B cell (primary cell): ENCODE results near the gene AGO3. TPM values are rescaled to one million over a fixed set of nuclear protein-coding genes. Genes with fewer than 3 reads are reported as not detected.

Source experiments
- ATAC-seq: fragments of 200-7000 bp; cut with Tn5 transposase; one replicate; pipeline ENCODE4 v1.10.0; 2021; ENCODE audit warnings: low read depth, mild to moderate bottlenecking, moderate number of reproducible peaks, moderate library complexity
- CTCF ChIA-PET: fragments of 350-600 bp; sonication (Branson Sonifier 250); formaldehyde crosslinking; loops from one replicate; lab custom pipeline; 2021; ENCODE audit warnings: antibody characterized with exemption, inconsistent platforms; lab: Charles Lee
- POLR2A ChIA-PET: fragments of 350-600 bp; sonication (Branson Sonifier 250); formaldehyde crosslinking; loops from one replicate; lab custom pipeline; 2021; ENCODE audit warnings: antibody characterized with exemption; lab: Charles Lee
- DNase-seq: peaks from one replicate; pipeline ENCODE4 v3.0.0; 2013
- H2AFZ ChIP-seq: 2 replicates; pipeline ENCODE4 v1.6.1; 2012; ENCODE audit warnings: mild to moderate bottlenecking, low read depth, low read length; ENCODE audit not compliant: insufficient read depth, poor library complexity, severe bottlenecking
- H3K27ac ChIP-seq, 2 donors: 1 replicate in 1 of 2; 2 replicates in 1 of 2; pipeline ENCODE4 v1.5.1; 2012 to 2013; ENCODE audit warnings: low read length in 2 of 2, mild to moderate bottlenecking in 2 of 2, moderate library complexity in 1 of 2
- H3K27me3 ChIP-seq, 4 experiments: fragments of 200-600 bp in 1 of 4; sonication (generic) in 1 of 4; replicated peaks in 1 of 4; 1 replicate in 2 of 4; 2 replicates in 2 of 4; pipeline versions ENCODE4 v1.6.1 to v1.7.0; 2013 to 2016; ENCODE audit warnings: low read length in 3 of 4, mild to moderate bottlenecking in 2 of 4, mixed read lengths in 1 of 4, moderate library complexity in 1 of 4; ENCODE audit not compliant: insufficient read depth in 4 of 4, control insufficient read depth in 3 of 4; ENCODE audit errors: control extremely low read depth in 1 of 4
- H3K36me3 ChIP-seq, 2 experiments: replicated peaks in 1 of 2; 1 replicate in 1 of 2; 2 replicates in 1 of 2; pipeline versions ENCODE4 v1.6.1 to v1.7.1; 2013; ENCODE audit warnings: low read length in 1 of 2; ENCODE audit not compliant: insufficient read depth in 2 of 2, control insufficient read depth in 1 of 2; ENCODE audit errors: control extremely low read depth in 1 of 2, extremely low read depth in 1 of 2
- H3K4me1 ChIP-seq, 2 donors: fragments of 200-600 bp in 1 of 2; sonication (generic) in 1 of 2; 1 replicate in 1 of 2; 2 replicates in 1 of 2; pipeline versions ENCODE4 v1.5.1 to v1.6.1; 2013 to 2017; ENCODE audit warnings: low read length in 2 of 2; ENCODE audit not compliant: control insufficient read depth in 2 of 2, insufficient read depth in 2 of 2
- H3K4me2 ChIP-seq: replicated peaks from 2 replicates; pipeline ENCODE3; 2012; ENCODE audit warnings: mild to moderate bottlenecking, low read depth, low read length; ENCODE audit not compliant: poor library complexity, severe bottlenecking
- H3K4me3 ChIP-seq, 5 experiments: fragments of 200-600 bp in 1 of 5; sonication (generic) in 1 of 5; 1 replicate in 3 of 5; 2 replicates in 2 of 5; pipeline versions ENCODE4 v1.5.1 to v1.7.0; 2011 to 2016; ENCODE audit warnings: low read length in 4 of 5, mild to moderate bottlenecking in 4 of 5, low read depth in 2 of 5, control low read depth in 1 of 5, moderate library complexity in 1 of 5; ENCODE audit not compliant: insufficient read depth in 1 of 5; ENCODE audit errors: control extremely low read depth in 1 of 5, extremely low read depth in 1 of 5
- H3K79me2 ChIP-seq: fragments of 200-600 bp; sonication (generic); one replicate; pipeline ENCODE4 v1.6.0; 2016; ENCODE audit warnings: low read length; ENCODE audit not compliant: control insufficient read depth, insufficient read depth
- H3K9ac ChIP-seq: fragments of 200-600 bp; sonication (generic); 2 replicates; pipeline ENCODE4 v1.6.1; 2017; ENCODE audit warnings: mild to moderate bottlenecking, low read length, moderate library complexity
- H3K9me3 ChIP-seq, 3 donors: one replicate each; pipeline versions ENCODE4 v1.6.1 to v1.7.1; 2013; ENCODE audit warnings: low read length in 2 of 3; ENCODE audit not compliant: control insufficient read depth in 2 of 3, insufficient read depth in 1 of 3; ENCODE audit errors: control extremely low read depth in 1 of 3
- H4K20me1 ChIP-seq: 2 replicates; pipeline ENCODE4 v1.6.0; 2012; ENCODE audit warnings: mild to moderate bottlenecking, low read length; ENCODE audit not compliant: insufficient read depth, control insufficient read depth, poor library complexity, severe bottlenecking
- H3K27ac Mint-ChIP-seq: one replicate; pipeline ENCODE4 v1.8.0; 2021; ENCODE audit warnings: mixed read lengths
- H3K27me3 Mint-ChIP-seq: one replicate; pipeline ENCODE4 v1.8.0; 2021; ENCODE audit warnings: mixed read lengths
- H3K4me1 Mint-ChIP-seq: one replicate; pipeline ENCODE4 v1.8.0; 2021; ENCODE audit warnings: mixed read lengths
- H3K4me3 Mint-ChIP-seq: one replicate; pipeline ENCODE4 v1.8.0; 2021; ENCODE audit warnings: mixed read lengths
- H3K9me3 Mint-ChIP-seq: one replicate; pipeline ENCODE4 v1.8.0; 2022; ENCODE audit warnings: mixed read lengths; ENCODE audit not compliant: insufficient read depth
- EZH2 ChIP-seq: IDR thresholded peaks from 2 replicates; pipeline ENCODE4 v1.6.1; 2012; ENCODE audit warnings: borderline replicate concordance, low read depth, mild to moderate bottlenecking, moderate library complexity, low read length; ENCODE audit not compliant: insufficient read depth, poor library complexity, severe bottlenecking
- WGBS: methylation state at CpG from one replicate; pipeline ENCODE4 v1.1.5; 2013; ENCODE audit warnings: missing lambda C conversion rate; ENCODE audit not compliant: insufficient coverage; 5-methylcytosine and 5-hydroxymethylcytosine counted together
- intact Hi-C: fragments of 100-400 bp; cut with micrococcal nuclease; formaldehyde crosslinking; loops from one replicate; pipeline ENCODE4 v1.10.0; 2022
- polyA plus RNA-seq: library from polyadenylated mRNA; depleted of rRNA; stranded (reverse); fragments of >200 nt; gene quantifications from 2 replicates; pipeline ENCODE4 v1.2.3, GENCODE V29; 2012
- total RNA-seq, 2 donors: library from RNA; stranded (reverse); fragments of 120-200 nt in 1 of 2; gene quantifications; 1 replicate in 1 of 2; 2 replicates in 1 of 2; pipeline versions ENCODE4 v1.2.3 to v1.2.4, GENCODE V29; 2013 to 2022
- TF ChIP-seq, protein P1 (sequence below): fragments of 200-600 bp; IDR thresholded peaks from one replicate; pipeline ENCODE4 v1.8.0; 2022; ENCODE audit warnings: antibody characterized with exemption, mild to moderate bottlenecking

AGO3 gene
- total and polyA plus RNA-seq, 2 donors (not counting 1 experiment from before 2014, with no cell fraction given): 5.1 to 44.9 TPM

DNA sequence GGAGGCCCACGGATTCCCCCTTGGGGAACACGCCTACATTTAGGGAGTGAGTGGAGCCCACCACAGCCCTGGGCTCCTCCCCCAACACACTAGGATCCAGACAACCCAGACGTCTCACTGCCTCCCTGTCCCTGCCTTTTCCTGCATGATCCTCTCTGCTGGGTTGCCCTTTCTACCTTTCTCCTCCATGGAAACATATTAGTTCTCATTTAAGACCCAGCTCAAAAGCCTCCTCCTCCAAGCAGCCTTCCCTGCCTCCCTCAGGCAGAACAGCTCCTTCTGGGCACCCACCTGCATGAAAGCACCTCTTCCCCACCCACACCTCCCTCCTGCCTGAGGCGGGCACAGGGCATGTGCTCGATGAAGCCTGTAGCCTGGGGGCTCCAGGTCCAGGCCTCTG, 183.5 kb downstream of the AGO3 start:
- Histone ChIP-seq H4K20me1 (no peaks in the 10 kb centered on the region), H3K4me3 (no peak overlapping the region), H3K9ac (no peak overlapping the region), H3K9me3 (no peaks in the 10 kb centered on the region), H2AFZ (no peak overlapping the region), H3K27ac (no peak overlapping the region), H3K36me3 (no peaks in the 10 kb centered on the region), H3K4me2 (no peak overlapping the region), H3K4me1 (no peaks in the 10 kb centered on the region), H3K27me3 (peaks cover 0 to 5% (median 0%) of the 10 kb centered on the region in 4 experiments), H3K79me2 (no peaks in the 10 kb centered on the region)
- TF ChIP-seq, protein P1, sequence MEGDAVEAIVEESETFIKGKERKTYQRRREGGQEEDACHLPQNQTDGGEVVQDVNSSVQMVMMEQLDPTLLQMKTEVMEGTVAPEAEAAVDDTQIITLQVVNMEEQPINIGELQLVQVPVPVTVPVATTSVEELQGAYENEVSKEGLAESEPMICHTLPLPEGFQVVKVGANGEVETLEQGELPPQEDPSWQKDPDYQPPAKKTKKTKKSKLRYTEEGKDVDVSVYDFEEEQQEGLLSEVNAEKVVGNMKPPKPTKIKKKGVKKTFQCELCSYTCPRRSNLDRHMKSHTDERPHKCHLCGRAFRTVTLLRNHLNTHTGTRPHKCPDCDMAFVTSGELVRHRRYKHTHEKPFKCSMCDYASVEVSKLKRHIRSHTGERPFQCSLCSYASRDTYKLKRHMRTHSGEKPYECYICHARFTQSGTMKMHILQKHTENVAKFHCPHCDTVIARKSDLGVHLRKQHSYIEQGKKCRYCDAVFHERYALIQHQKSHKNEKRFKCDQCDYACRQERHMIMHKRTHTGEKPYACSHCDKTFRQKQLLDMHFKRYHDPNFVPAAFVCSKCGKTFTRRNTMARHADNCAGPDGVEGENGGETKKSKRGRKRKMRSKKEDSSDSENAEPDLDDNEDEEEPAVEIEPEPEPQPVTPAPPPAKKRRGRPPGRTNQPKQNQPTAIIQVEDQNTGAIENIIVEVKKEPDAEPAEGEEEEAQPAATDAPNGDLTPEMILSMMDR: no peak
- TF ChIP-seq EZH2: no peak
- CTCF ChIA-PET: no interaction called here
- H3K9me3 Mint-ChIP-seq: no peaks in the 10 kb centered on the region
- no peak overlapping the region for H3K4me3 Mint-ChIP-seq
- DNase-seq: no peak
- no peaks in the 10 kb centered on the region for H3K27me3 Mint-ChIP-seq
- ATAC-seq: no peak
- 67% methylated on average over 3 of the region's 5 CpGs for WGBS
- H3K4me1 Mint-ChIP-seq: no peaks in the 10 kb centered on the region
- POLR2A ChIA-PET: no interaction called here
- intact Hi-C loops: no loop called here
- no peak overlapping the region for H3K27ac Mint-ChIP-seq

DNA sequence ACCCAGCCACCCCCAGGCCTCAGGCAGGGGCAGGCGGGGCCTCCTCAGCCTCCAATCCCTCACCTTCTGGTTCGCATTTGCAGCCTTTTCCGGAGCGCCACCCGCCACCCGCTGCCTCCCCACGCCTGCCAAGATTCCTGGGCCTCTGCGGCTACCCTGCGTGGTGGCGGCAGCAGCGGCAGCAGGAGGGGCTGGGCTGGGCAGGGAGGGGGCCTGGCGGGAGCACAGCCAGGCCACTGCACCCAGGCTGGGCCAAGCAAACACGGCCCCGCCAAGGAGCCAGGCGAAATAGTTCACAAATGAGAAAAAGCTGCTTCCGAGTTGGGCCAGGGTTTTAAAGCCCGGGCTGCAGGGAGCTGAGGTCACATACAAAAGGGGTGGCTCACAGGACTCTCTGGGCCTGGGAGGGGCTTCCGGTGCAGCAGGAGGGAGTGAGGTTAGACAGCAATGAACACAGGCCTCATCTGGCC, 184.3 kb downstream of the AGO3 start:
- Histone ChIP-seq H3K4me2 (no peak overlapping the region), H3K9me3 (no peaks in the 10 kb centered on the region), H2AFZ (no peak overlapping the region), H3K9ac (no peak overlapping the region), H3K4me3 (no peak overlapping the region), H4K20me1 (no peaks in the 10 kb centered on the region), H3K79me2 (no peaks in the 10 kb centered on the region), H3K4me1 (no peaks in the 10 kb centered on the region), H3K27ac (no peak overlapping the region), H3K36me3 (no peaks in the 10 kb centered on the region), H3K27me3 (peaks cover 0 to 5% (median 0%) of the 10 kb centered on the region in 4 experiments)
- no peak for DNase-seq
- ChIA-PET POLR2A (no interaction called here), CTCF (interaction anchor here (4.2 kb wide), 1 partner anchor 19 kb away, joined by 20 read pairs; no protein-coding TSS in a partner anchor)
- H3K27ac Mint-ChIP-seq: no peak overlapping the region
- intact Hi-C loops: no loop called here
- no peak overlapping the region for H3K4me3 Mint-ChIP-seq
- TF ChIP-seq, protein P1: no peak
- TF ChIP-seq EZH2: no peak
- 93% methylated on average over 14 of the region's 18 CpGs for WGBS
- ATAC-seq: no peak
- no peaks in the 10 kb centered on the region for H3K9me3 Mint-ChIP-seq
- H3K4me1 Mint-ChIP-seq: no peaks in the 10 kb centered on the region
- H3K27me3 Mint-ChIP-seq: no peaks in the 10 kb centered on the region
